GM18858 (cell line): ENCODE data around the gene MAK.
A peak's percentile ranks its signal among the peaks of the same experiment; 100 is the strongest.
"Not testable (repeated sequence)": the region's sequence is repeated elsewhere in the genome, so short reads cannot be mapped to it uniquely, and the experiment has no call there.

ENCODE experiments used
- ATAC-seq: cut with Tn5 transposase; IDR thresholded peaks from one replicate; pipeline ENCODE4 v1.9.1; 2021; ENCODE audit not compliant: unreplicated experiment

MAK gene

DNA sequence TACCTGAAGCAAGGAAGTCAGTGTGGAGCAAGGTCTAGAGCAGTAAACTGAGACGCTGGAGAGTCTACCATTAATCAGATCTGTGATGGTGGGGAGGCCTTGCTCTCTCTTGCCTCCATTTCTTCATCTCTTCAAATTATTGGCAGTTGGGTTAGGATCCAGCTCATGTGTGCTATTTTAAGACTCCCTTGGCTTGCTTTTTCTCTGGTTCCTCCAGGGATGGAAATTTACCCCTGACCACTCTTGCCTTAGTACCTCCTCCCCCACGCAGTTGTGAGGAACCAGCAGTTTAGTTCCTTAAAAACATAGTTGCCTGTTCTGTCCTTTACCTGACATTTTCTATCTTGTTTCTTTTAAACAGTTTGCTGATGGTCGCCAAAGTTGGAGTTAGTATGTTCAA, 108.1 kb downstream of the MAK start:
- no peak for ATAC-seq

DNA sequence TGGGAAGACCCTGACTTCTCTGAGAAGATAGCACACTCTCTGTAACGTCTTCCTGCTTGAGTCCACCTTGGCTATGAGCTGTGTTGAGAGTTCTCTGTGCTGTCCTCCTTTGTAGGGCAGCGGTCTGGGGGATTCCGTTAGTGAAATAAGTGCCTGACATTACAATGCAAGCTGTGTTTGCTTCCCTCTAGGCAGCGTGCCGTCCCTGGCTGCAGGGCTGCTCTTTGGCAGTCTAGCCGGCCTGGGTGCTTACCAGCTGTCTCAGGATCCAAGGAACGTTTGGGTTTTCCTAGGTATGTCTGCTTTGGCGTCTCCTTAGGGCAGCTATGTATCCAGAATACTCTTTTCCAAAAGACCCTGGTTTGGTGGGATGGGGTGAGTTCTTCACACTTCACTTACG, 112.6 kb downstream of the MAK start:
- no peak for ATAC-seq

DNA sequence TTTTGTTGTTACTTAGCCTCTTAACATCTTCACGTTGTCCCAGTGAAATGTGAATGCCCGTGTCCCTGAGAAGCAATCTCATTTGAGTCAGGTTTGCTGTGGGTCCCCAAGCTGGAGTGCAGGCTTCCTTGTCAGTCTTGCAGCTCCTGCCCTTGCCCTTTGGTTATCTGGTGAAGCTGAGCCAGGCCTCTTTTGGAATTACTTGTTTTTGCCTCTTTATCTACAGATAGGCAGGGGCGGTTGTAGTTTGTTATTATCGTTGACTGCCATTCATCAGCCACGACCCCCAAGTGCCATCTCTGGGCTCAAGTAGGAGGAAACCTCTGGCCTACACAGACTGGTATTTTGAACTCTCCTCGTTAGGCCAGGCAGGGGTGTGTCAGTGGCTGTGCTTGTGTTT, 113.3 kb downstream of the MAK start:
- ATAC-seq = no peak

DNA sequence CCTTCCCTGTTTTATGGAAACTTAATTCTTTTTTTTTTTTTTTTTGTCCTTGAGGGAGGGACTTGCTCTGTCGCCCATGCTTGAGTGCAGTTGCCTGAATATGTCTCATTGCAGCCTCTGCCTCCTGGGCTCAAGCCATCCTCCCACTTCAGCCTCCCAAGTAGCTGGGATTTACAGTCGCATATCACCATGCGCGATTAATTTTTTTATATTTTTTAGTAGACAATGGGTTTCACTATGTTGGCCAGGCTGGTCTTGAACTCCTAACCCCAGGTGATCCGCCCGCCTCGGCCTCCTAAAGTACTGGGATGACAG, 114.8 kb downstream of the MAK start:
- ATAC-seq = no peak

DNA sequence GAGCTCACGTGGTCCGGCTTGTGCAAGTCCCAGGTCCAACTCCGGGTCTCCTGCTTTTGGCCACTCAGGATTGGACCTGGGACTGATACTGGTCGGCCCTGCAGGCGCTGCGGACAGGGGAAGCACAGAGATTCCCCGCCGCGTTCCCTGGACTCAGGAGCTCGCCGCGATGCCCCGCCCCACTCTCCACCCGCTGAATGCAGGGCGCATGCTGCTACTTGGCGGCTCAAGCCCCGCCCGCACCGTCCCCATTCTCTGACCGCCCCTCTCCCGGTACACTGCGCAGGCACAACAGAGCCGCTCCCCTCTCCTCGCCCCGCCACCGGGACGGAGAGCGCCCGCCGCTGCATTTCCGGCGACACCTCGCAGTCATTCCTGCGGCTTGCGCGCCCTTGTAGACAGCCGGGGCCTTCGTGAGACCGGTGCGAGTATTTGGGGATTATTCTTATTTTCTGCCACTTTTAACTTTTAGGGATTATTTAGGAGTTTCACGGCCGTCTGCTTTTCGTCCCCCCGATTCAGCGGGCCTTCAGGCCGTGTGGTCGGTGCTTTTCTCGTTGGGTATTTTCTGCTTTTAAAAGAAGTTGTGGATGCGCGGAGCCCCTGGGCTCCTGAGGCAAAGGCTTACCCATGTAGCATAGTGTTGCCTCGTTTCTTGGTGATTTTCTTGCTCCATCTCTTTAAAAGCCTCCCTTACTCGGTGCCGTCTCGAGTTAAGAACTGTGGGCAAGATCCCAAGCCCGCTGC, 115.3 kb downstream of the MAK start, which contains the start of gene TMEM14C:
Gene TMEM14C, plus strand, starts transcription at position 251 of the 747 bp plus-strand sequence. CDS start 1,544 bp downstream, outside the sequence.
- ATAC-seq = peak; percentile 92

DNA sequence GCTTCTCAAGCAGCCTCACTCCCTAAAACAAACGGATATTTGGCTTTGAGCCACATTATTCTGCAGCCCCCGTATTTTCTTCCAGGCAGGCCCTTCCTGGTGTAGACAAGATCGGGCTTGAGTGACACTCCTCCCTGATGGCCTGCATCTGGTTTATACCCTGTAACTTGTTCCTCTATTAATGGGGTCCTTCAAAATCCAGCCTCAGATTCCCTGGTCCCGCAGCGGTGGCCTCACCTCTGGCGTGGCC, 115.8 kb downstream of the MAK start:
- no peak for ATAC-seq

DNA sequence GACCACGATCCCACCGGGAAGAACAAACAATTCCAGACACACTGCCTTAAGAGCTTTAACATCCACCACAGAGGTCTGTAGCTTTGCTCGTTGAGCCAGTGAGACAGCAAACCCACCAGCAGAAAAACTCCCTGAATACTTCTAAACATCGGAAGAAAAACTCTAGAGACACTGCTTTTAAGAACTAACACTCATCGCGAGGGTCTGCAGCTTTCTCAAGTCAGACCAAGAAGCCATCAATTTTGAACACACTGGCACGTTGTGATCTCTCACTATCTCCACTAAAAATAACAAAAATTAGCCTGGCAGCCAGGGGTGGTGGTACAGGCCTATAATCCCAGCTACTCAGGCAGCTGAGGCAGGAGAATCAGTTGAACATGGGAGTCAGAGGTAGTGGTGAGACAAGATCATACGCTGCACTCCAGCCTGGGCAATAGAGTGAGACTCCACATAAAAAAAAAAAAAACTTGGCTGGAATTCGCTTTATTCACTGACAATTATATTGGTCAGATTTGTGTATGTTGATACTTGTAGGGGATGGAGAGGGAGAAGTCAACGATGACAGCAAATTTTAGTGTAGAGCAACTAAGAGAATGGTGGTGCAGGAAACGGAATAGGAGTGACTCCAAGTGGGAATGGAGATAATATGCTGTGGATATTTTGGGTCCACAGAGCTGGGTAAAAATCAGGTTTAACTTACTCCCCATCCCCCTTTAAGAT, 116.3 kb downstream of the MAK start:
- ATAC-seq = no peak

DNA sequence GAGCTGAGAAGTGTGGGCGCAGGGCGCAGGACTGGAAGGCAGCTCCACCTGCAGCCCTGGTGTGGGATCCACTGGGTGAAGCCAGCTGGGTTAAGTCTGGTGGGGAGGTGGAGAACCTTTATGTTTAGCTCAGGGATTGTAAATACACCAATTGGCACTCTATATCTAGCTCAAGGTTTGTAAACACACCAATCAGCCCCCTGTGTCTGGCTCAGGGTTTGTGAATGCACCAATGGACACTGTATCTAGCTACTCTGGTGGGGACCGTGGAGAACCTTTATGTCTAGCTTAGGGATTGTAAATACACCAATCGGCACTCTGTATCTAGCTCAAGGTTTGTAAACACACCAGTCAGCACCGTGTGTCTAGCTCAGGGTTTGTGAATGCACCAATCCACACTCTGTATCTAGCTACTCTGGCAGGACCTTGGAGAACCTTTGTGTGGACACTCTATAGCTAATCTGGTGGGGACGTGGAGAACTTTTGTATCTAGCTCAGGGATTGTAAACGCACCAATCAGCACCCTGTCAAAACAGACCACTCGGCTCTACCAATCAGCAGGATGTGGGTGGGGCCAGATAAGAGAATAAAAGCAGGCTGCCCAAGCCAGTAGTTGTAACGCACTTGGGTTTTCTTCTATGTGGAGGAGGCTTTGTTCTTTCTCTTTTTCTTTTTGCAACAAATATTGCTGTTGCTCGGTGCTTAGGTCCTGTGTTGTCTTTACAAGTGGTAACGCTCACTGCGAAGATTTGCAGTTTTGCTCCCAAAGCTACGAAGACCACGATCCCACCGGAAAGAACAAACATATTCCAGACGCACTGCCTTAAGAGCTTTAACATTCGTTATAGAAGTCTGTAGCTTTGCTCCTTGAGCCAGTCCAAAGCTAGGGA, 117.1 kb downstream of the MAK start:
- ATAC-seq = not testable (repeated sequence)

DNA sequence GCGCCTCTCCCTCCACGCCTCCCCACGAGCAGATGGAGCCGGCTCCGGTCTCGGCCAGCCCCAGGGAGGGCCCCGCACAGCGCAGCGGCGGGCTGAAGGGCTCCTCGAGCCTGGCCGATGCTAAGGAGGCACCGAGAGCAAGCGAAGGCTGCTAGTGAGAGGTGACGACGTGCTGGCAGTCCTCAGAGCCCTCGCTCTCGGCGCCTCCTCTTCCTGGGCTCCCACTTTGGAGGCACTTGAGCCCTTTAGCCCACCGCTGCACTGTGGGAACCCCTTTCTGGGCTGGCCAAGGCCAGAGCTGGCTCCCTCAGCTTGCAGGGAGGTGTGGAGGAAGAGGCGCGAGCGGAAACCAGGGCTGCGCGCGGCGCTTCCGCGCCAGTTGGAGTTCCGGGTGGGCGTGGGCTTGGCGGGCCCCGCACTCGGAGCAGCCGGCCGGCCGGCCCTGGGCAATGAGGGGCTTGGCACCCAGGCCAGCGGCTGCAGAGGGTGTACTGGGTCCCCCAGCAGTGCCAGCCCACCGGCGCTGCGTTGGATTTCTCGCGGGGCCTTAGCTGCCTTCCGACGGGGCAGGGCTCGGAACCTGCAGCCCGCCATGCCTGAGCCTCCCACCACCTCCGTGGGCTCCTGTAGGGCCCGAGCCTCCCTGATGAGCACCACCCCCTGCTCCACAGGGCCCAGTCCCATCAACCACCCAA, 117.9 kb downstream of the MAK start:
- no peak for ATAC-seq

DNA sequence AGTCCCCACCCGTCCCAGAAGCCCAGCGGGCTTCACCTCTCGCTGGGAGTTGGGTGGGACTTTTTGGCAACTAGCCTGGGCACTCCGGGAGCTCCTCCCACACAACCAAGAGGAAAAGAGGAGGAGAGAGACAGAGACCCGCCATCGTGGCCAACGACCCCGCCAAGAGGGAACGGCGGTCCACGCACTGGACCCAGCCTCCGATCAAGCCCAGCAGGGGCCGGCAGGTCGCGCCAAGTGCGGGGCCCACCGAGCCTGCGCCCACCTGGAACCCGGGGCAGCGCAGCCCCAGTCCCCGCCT, 118.4 kb downstream of the MAK start:
- ATAC-seq = no peak

DNA sequence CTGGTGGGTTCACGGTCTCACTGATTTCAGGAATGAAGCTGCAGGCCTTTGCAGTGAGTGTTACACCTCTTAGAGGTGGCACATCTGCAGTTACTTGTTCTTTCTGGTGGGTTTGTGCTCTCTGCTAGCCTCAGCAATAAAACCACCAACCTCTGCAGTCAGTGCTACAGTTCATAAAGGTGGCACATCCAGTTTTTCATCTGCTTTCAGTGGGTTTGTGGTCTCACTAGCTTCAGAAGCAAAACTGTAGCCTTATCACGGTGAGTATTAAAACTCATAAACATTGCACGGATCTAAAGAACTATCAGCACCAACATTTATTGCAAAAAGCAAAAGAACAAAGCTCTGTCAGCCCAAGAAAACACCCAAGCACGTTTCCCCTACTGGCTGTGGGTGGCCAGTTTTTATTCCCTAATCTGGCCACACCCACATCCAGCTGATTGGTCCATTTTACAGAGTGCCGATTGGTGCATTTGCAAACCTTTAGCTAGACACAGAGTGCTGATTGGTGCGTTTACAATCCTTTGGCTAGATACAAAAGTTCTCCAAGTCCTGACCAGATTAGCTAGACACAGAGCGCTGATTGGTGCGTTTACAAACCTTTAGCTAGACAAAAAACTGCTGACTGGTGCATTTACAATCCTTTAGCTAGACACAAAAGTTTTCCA, 118.9 kb downstream of the MAK start:
- no peak for ATAC-seq

DNA sequence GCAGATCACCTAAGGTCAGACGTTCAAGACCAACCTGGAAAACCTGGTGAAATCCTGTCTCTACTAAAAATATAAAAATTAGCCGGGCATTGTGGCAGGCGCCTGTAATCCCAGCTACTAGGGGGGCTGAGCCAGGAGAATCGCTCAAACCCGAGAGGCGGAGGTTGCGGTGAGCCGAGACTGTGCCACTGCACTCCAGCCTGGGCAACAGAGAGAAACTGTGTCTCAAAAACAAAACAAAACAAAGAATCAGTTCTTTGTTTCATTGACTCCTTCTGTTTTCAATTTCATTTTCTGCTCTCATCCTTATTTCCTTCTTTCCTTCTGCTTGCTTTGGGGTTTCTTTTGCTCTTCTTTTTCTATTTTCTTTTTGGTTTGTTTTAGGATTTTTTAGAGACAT, 124.4 kb downstream of the MAK start:
- ATAC-seq = no peak
